ENCODE data around the gene EPB42.

Gene EPB42

DNA sequence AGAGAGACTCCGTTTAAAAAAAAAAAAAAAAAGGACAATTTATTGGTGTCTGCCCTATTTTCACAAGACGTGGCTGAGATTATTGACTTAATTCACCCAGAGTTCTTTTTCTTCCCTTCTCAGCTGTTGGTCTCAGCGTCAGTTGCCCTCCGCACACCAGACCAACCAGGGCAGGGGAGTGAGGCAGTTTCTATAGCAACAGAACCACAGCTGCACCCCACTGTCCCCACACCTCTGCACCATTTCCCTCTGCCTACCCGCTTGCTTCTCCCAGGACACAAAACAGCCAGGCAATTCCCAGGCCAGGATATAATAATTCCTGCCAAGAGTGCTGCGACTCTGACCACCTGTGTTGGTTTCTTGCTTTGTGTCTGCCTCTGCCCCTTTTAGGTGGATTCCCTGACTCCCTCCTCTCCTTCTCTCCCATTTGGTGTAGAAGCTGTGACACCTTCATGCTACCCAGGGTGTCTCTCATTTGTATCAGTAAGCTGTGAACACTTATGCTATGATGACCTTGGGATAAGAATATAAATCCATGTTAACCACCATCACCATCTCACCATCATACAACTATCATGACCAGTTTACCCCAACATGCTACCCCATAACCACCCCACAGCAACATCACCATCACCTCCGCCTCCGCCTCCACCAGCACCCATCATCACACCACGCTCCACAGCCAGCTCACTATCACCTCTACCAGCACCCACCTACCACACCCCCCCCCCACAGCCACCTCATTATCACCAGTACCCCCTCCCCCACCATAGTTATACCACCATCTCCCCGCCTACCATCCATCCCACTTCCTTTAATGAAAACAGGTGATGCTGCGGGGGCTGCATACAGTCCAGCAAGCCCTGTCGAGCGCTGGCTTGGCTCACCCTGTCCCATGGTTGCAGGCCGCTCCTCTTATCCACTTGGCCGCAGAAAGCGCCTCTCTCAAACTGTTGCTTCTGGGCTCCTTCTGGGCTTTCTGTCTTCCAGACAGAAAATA is 589 bp downstream of the EPB42 start:
- Histone ChIP-seq H3K4me3 (replicated peaks; ENCODE audit: low read depth, low read length) (no peak overlapping the region), H3K27me3 (replicated peaks; ENCODE audit: control insufficient read depth, insufficient read depth, low read length) (no peaks in the 10 kb centered on the region), H3K36me3 (ENCODE audit: control insufficient read depth, insufficient read depth, low read length) (no peaks in the 10 kb centered on the region)
- DNase-seq (ENCODE audit: extremely low read depth, insufficient read length): no peak
- TF ChIP-seq, protein P1, sequence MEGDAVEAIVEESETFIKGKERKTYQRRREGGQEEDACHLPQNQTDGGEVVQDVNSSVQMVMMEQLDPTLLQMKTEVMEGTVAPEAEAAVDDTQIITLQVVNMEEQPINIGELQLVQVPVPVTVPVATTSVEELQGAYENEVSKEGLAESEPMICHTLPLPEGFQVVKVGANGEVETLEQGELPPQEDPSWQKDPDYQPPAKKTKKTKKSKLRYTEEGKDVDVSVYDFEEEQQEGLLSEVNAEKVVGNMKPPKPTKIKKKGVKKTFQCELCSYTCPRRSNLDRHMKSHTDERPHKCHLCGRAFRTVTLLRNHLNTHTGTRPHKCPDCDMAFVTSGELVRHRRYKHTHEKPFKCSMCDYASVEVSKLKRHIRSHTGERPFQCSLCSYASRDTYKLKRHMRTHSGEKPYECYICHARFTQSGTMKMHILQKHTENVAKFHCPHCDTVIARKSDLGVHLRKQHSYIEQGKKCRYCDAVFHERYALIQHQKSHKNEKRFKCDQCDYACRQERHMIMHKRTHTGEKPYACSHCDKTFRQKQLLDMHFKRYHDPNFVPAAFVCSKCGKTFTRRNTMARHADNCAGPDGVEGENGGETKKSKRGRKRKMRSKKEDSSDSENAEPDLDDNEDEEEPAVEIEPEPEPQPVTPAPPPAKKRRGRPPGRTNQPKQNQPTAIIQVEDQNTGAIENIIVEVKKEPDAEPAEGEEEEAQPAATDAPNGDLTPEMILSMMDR (IDR thresholded peaks at IDR 0.05; ENCODE audit: insufficient read depth, low read length, poor library complexity, severe bottlenecking): no peak

DNA sequence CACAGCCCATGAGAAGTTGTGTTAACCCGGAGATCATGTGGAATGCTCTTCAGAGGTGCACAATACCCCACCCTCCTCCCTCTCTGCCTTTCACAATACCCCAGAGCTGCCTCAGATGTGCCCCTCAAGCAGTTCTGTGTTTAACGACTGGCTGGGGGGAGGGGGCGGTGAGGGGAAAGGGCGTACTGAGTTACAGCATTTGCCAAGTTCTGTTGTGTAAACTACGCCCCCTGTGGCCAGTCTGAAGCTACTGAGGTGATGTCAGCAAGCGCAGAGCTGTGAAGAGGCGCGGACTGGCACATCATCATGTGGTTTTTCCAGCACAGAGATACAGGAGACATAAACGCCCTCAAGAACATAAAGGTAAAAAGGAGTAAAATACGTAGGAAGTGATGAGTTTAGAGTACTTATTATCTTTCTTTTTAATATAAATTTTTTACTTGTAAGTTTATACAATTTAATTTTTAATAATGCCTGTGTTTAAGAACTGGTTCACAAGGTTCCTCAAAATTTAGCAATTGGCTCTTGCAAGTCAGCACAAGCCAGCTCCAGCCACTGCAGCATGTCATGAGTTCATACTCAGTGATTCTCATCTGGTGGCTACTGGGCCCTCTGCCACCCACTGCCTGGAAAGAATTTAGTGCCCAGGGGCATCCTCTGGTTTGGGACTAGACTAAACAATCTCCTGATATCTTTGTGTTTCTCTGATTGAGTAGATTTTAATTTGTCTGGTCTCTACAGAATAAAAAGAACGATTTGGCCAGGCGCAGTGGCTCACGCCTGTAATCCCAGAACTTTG is 1.7 kb downstream of the EPB42 start:
- TF ChIP-seq, protein P1 (IDR thresholded peaks at IDR 0.05; ENCODE audit: insufficient read depth, low read length, poor library complexity, severe bottlenecking): peak; percentile 22
- no peak overlapping the region for H3K4me3 ChIP-seq (replicated peaks; ENCODE audit: low read depth, low read length)
- H3K27me3 ChIP-seq (replicated peaks; ENCODE audit: control insufficient read depth, insufficient read depth, low read length): no peaks in the 10 kb centered on the region
- H3K36me3 ChIP-seq (ENCODE audit: control insufficient read depth, insufficient read depth, low read length): no peaks in the 10 kb centered on the region
- no peak for DNase-seq (ENCODE audit: extremely low read depth, insufficient read length)

DNA sequence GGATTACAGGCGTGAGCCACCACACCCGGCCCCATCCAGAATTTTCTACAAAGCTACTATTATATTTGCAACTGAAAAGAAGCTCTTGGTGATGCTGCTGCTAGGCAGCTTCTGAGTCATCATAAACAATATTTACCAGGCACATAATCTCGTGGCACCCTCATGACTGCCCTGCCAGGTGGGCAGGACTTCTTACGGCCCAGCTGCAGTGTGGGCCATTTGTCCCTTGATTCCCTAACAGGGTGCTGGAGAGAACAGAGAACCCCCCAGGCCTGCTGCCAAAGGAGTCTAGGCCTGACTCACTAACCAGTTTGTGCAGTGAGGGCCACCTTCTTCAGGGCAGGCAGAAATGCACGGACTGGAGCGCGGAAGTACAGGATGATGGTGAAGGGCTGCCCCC is 4.9 kb downstream of the EPB42 start:
- TF ChIP-seq, protein P1 (IDR thresholded peaks at IDR 0.05; ENCODE audit: insufficient read depth, low read length, poor library complexity, severe bottlenecking): no peak
- Histone ChIP-seq H3K36me3 (ENCODE audit: control insufficient read depth, insufficient read depth, low read length) (no peaks in the 10 kb centered on the region), H3K4me3 (replicated peaks; ENCODE audit: low read depth, low read length) (no peak overlapping the region), H3K27me3 (replicated peaks; ENCODE audit: control insufficient read depth, insufficient read depth, low read length) (no peaks in the 10 kb centered on the region)
- DNase-seq (ENCODE audit: extremely low read depth, insufficient read length): no peak

DNA sequence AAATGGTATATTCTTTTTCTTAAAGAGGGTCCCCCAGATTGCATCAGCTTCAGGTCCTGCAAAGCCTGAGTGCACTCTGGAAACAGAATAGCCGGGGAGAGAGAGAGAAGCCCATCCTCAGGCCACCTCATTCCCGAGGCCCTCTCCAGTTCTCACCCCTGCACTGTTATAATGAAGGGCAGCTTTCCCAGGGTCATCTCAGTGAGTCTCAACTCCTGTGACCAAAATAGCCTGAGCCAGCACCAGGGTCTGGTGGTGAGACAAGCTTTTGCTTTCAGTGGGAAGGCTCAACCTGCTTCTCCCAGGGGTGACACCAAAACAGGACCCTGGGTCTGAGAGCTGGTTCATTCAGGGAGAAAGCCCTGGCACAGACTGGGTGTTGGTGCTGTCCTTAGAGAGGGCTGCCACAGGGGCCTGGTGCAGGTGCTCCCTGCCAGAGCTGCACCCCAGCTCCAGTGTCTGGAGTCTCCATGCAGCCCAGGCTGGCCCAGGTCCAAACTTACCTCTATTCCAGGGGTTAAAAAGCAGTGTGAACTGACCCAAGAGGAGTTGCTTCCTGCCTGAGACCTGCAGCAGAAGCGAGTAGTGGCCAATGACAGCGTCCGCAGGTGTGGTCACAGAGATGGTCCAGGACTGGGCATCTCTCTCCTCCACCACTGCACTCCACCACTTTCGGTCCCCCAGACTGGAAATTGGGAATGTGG is 6.1 kb downstream of the EPB42 start:
- H3K4me3 ChIP-seq (replicated peaks; ENCODE audit: low read depth, low read length): no peak overlapping the region
- TF ChIP-seq, protein P1 (IDR thresholded peaks at IDR 0.05; ENCODE audit: insufficient read depth, low read length, poor library complexity, severe bottlenecking): no peak
- no peaks in the 10 kb centered on the region for H3K36me3 ChIP-seq (ENCODE audit: control insufficient read depth, insufficient read depth, low read length)
- no peak for DNase-seq (ENCODE audit: extremely low read depth, insufficient read length)
- H3K27me3 ChIP-seq (replicated peaks; ENCODE audit: control insufficient read depth, insufficient read depth, low read length): no peaks in the 10 kb centered on the region

DNA sequence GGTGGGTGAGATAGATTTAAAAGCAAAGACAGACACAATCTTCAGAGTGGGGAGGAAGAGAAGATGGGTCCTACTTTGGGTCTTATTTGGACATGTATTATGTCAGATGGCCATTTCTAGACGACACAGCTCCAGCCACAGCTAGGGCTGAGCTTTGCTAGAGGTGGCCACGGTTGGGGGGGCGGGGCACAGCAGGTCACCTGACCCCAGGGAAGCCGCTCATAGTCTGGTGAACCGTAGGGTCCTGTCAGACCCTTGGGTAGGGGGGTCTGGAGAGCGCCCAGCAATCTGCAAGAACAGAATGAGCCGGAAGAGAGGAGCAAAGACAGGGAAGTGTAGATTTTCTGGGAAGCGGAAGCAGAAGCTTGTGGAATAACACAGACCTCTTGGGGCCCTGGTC is 6.6 kb downstream of the EPB42 start:
- TF ChIP-seq, protein P1 (IDR thresholded peaks at IDR 0.05; ENCODE audit: insufficient read depth, low read length, poor library complexity, severe bottlenecking): no peak
- no peaks in the 10 kb centered on the region for H3K36me3 ChIP-seq (ENCODE audit: control insufficient read depth, insufficient read depth, low read length)
- H3K27me3 ChIP-seq (replicated peaks; ENCODE audit: control insufficient read depth, insufficient read depth, low read length): no peaks in the 10 kb centered on the region
- H3K4me3 ChIP-seq (replicated peaks; ENCODE audit: low read depth, low read length): no peak overlapping the region
- DNase-seq (ENCODE audit: extremely low read depth, insufficient read length): no peak

All from GM06990 (cell line).